Left renal cortex interstitium (tissue), 4 donors: ENCODE results near the gene RSF1. TPM values are rescaled to one million over a fixed set of nuclear protein-coding genes. Genes with fewer than 3 reads are reported as not detected.
"Not testable (repeated sequence)": the region's sequence is repeated elsewhere in the genome, so short reads cannot be mapped to it uniquely, and the experiment has no call there.

Experiments
- DNase-seq, 4 donors: peaks; one replicate each; pipeline ENCODE4 v3.0.0-alpha.2; 2013; ENCODE audit warnings: low read depth in 4 of 4, low spot score in 2 of 4, missing footprints in 1 of 4
- polyA plus RNA-seq, 4 donors: library from polyadenylated mRNA; unstranded; fragments of 120-200 nt; gene quantifications; one replicate each; pipeline ENCODE4 v1.2.1, GENCODE V29; 2013; ENCODE audit not compliant: insufficient read length in 4 of 4

RSF1 gene
- polyA plus RNA-seq, 4 donors = 51.1 to 73.1 (median 65.7) TPM

DNA sequence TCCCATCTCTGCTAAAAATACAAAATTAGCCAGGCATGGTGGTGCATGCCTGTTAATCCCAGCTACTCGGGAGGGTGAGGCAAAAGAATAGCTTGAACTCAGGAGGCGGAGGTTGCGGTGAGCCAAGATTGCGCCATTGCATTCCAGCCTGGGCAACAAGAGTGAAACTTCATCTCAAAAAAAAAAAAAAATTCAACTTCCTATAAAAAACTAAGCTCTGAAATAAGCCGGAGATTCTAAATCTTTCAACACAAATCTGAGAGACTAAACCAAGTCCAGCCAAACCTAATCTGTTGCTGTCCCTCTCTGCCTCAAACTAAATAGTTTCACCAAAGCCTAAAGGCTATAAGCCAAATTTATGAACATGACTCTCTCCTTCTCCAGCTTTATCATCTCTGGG lies 186.6 kb downstream of the RSF1 start:
- not testable (repeated sequence) for DNase-seq

DNA sequence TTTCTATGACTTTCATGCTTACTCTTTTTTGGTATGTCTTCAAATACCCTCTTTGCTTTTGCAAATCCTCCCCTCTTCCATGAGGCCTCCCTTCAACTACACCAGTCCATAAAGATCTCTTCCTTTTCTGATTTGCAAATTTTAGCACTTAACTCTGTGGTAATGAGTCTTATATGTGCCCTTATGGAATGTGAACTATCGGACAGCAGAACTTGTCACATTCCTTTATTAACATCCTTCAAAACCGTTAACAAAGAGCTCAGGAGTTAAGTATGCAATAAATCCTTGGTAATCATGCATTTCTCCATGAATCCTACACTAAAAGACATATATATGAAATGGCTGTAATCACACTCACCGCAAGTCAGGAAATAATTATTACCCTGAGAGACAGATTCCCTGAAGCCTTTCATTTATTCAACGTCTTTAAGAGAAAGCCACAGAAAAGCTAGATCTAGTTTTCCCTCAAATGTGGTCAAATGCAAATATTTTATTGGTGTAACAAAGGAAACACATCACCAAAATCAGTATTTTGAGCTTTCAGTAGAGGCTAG lies 190.3 kb downstream of the RSF1 start:
- no peak for DNase-seq

DNA sequence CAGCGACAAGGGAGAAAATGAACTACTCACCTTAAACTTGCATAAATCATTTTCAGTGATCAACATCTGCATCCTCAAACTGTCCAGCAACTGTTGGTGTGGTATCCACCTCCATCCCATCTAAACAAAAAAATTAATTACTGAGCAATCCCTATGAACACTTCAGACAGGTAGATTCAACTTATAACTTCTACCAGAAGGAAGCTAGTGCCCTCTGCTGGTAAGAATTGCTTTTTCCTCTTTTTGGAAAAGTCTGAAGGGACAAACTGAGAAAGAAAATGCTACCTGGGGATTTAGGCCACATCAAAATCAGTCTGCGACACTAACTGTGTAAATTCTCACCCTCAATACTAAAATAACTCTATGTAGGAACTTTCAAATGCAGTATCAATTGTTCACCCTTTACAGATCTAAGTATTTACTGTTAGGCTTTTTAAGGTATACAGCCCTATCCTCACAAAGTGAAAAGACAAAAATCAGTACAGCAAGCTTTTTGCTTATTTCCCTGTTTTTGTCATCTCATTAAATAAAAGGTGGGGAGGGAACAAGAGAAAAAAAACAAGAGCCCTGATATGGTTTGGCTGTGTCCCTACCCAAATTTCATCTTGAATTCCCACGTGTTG lies 200.8 kb downstream of the RSF1 start:
- peak in 2 of 4 donors; percentile 7 to 45 for DNase-seq

DNA sequence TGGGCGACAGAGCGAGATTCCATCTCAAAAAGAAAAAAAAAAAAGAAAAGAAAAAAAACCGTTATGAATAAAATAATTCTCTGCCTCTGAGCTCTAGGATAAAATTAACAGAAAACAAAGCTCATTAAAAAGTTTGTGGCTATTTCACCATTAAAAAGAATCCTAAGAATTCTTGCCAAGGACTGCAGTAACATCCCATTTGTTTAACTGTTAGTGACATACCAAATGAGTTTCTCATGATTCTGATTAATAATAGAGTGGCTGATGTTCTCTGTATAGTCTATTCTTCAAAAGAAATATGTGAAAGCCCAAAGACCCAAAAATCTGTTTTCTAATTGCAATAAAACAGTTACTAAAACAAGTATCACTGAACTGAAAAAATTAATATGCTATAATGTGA lies 202.6 kb downstream of the RSF1 start:
- DNase-seq = no peak

DNA sequence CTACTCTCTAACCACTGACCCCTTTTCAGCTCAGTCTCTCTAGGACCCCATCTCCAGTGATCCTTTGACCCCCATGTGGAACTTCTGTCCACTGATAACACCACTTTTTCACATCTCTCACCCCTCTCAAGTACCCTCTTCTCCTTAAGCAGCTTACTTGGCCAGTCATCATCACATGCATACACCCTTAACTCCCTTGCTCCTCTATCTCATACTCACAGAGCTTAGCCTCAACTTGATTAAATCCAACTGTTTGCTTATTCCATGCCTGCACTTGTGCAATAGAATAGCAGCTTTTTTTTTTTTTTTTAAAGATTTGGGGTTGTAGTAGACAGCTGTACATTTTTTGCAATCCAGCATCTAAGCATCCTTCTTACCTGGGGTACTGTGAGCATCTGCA lies 208.6 kb downstream of the RSF1 start:
- no peak for DNase-seq

Other genes with a start within 250 kb of the RSF1 start
- gene AQP11, start 230.8 kb downstream of the RSF1 start, polyA plus RNA-seq = 1 to 10 TPM; 3.6 to 5.3 (median 4.3) TPM
- 100 to 1,000 TPM; 176 to 229 (median 213) TPM for gene CLNS1A, start 182.9 kb downstream of the RSF1 start, polyA plus RNA-seq
- gene AAMDC, start 422 bp upstream of the RSF1 start, polyA plus RNA-seq = 10 to 100 TPM; 45.0 to 58.9 (median 50.3) TPM
- gene INTS4, start 173.9 kb upstream of the RSF1 start, polyA plus RNA-seq = 10 to 100 TPM; 39.9 to 46.9 (median 44.3) TPM
- 10 to 100 TPM; 11.7 to 16.9 (median 13.3) TPM for gene KCTD14, start 202.6 kb upstream of the RSF1 start, polyA plus RNA-seq
- gene THRSP, start 243.1 kb upstream of the RSF1 start, polyA plus RNA-seq = under 1 TPM in 3 of 4 donors, not detected in 1; 0.34 to 0.46 (median 0.43) TPM